Gastroesophageal sphincter (tissue), 4 donors: ENCODE measurements around the gene HEPACAM. TPM values are rescaled to one million over a fixed set of nuclear protein-coding genes. Genes with fewer than 3 reads are reported as not detected.
A peak's percentile ranks its signal among the peaks of the same experiment; 100 is the strongest.

Experiments used
- ATAC-seq: fragments of 150-250 bp; one replicate; pipeline ENCODE4 v1.9.1; 2016; ENCODE audit warnings: mild to moderate bottlenecking, moderate library complexity
- H3K27ac ChIP-seq, 4 donors: fragments of 200-600 bp; sonication (generic) in 3 of 4; 1 replicate in 3 of 4; 2 replicates in 1 of 4; pipeline ENCODE4 v1.5.1; 2016 to 2019
- H3K27me3 ChIP-seq: fragments of 200-600 bp; sonication (generic); one replicate; pipeline ENCODE4 v1.5.1; 2019
- H3K36me3 ChIP-seq, 2 donors: fragments of 200-600 bp; sonication (generic); one replicate each; pipeline ENCODE4 v1.5.1; 2019; ENCODE audit warnings: control low read depth in 1 of 2
- H3K4me1 ChIP-seq, 3 donors: fragments of 200-600 bp; sonication (generic); 1 replicate in 2 of 3; 2 replicates in 1 of 3; pipeline ENCODE4 v1.5.1; 2016 to 2019; ENCODE audit warnings: control low read depth in 2 of 3
- H3K4me3 ChIP-seq, 2 donors: fragments of 200-600 bp; sonication (generic); one replicate each; pipeline ENCODE4 v1.5.1; 2019; ENCODE audit warnings: mild to moderate bottlenecking in 1 of 2, moderate library complexity in 1 of 2
- H3K9me3 ChIP-seq, 3 donors: fragments of 200-600 bp; sonication (generic); one replicate each; pipeline ENCODE4 v1.5.1; 2017 to 2019; ENCODE audit warnings: control low read depth in 2 of 3
- EP300 ChIP-seq: sonication (generic); formaldehyde crosslinking; IDR thresholded peaks from one replicate; pipeline ENCODE4 v1.6.1; 2017; ENCODE audit warnings: antibody characterized with exemption, mild to moderate bottlenecking
- POLR2A ChIP-seq, 2 donors: fragments of 450-650 bp; IDR thresholded peaks; one replicate each; pipeline ENCODE4 v1.6.1; 2017; ENCODE audit warnings: antibody characterized with exemption in 2 of 2, mild to moderate bottlenecking in 2 of 2, moderate library complexity in 1 of 2
- POLR2AphosphoS5 ChIP-seq: sonication (generic); formaldehyde crosslinking; IDR thresholded peaks from one replicate; pipeline ENCODE4 v1.6.1; 2017; ENCODE audit warnings: antibody characterized with exemption
- WGBS, 2 donors: methylation state at CpG; one replicate each; pipeline ENCODE4 v1.1.5; 2018; ENCODE audit warnings: low coverage in 1 of 2; 5-methylcytosine and 5-hydroxymethylcytosine counted together
- total RNA-seq, 4 donors: library from RNA; depleted of rRNA; stranded (reverse); fragments of >200 nt; gene quantifications; one replicate each; pipeline ENCODE4 v1.1.0, GENCODE V29; 2016
- TF ChIP-seq, protein P1 (sequence below), 4 experiments: fragments of 200-600 bp in 2 of 4; fragments of 450-650 bp in 2 of 4; sonication (generic) in 1 of 4; IDR thresholded peaks; one replicate each; pipeline ENCODE4 v1.5.1; 2017 to 2019; ENCODE audit warnings: antibody characterized with exemption in 4 of 4, mild to moderate bottlenecking in 2 of 4, moderate library complexity in 2 of 4

Gene HEPACAM
- total RNA-seq, 4 donors from 2014 or later, result 0.31 to 2.1 (median 0.81) TPM; not detected in 1

DNA sequence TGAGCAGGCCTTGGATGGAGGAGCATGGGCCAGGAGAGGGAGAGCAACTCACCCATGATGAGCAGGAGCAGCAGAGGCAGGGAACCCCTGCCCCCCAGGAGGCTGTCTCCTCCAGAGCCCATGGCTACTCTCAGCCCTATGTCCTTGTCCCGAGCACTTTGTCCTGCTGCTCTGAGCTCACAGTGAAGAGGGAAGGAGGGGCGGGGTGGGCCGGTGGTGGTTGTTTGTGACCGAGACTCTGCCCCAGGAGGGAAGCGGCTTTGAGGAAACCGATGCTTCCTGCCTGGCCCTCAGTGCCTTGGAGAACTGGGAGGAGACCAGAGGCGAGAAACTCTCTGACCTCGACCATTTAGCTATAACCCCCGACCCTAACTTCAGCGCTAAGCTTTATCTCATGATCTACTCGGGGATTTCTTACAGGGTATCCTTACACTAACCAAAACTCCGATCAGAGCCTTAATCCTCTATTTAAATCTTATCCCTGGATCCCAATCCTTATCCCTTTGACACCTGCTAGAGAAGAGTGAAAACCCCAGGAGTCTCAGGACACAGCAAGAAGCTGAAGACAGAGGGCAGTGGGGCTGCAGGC, 38.1 kb downstream of the HEPACAM start, which contains the start of gene ROBO4:
Gene ROBO4 (minus strand): TSS at position 192 of the 589 bp plus-strand sequence. CDS start 70 bp downstream, at position 122.
- H3K27me3 ChIP-seq, result peaks cover 8% of the 10 kb centered on the region

DNA sequence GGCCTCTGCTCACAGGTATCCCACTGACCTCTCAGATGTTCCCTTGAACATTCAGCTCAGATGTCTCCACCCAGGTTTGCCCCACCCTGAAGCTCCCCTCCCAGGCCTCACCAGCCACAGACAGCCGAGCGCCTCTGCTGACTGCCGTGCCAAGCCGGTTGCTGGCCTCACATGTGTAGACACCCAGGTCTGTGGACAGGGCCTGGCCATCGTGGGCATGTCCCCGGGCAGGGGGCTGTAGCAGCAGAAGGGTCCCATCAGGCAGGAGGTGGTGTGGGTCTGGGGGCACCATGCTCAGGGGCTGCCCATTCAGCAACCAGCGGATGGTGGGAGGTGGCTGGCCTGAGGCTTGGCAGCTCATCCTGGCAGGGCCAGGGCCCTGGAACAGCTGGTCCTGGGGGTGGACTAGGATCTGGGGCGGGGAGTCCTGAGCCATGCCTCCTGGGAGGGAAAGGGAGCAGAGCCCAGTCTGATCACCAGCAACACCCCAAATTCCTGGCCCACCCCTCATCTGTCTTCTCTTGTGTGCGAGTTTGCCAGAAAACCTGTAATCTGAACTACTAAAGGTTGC, 38.9 kb downstream of the HEPACAM start:
- TF ChIP-seq EP300 (no peak), POLR2AphosphoS5 (no peak), POLR2A (IDR thresholded peaks at IDR 0.05) (no peak)
- TF ChIP-seq, protein P1, sequence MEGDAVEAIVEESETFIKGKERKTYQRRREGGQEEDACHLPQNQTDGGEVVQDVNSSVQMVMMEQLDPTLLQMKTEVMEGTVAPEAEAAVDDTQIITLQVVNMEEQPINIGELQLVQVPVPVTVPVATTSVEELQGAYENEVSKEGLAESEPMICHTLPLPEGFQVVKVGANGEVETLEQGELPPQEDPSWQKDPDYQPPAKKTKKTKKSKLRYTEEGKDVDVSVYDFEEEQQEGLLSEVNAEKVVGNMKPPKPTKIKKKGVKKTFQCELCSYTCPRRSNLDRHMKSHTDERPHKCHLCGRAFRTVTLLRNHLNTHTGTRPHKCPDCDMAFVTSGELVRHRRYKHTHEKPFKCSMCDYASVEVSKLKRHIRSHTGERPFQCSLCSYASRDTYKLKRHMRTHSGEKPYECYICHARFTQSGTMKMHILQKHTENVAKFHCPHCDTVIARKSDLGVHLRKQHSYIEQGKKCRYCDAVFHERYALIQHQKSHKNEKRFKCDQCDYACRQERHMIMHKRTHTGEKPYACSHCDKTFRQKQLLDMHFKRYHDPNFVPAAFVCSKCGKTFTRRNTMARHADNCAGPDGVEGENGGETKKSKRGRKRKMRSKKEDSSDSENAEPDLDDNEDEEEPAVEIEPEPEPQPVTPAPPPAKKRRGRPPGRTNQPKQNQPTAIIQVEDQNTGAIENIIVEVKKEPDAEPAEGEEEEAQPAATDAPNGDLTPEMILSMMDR (IDR thresholded peaks at IDR 0.05), result no peak
- 60 to 100% methylated on average over 1 of the region's 9 CpGs for WGBS, 2 donors
- Histone ChIP-seq H3K4me1 (peaks cover 0 to 62% (median 15%) of the 10 kb centered on the region in 3 donors), H3K36me3 (no peaks in the 10 kb centered on the region), H3K27ac (peak overlapping the region in 3 of 4 donors; percentile 66 to 80 (median 79)), H3K27me3 (peaks cover 8% of the 10 kb centered on the region), H3K9me3 (no peaks in the 10 kb centered on the region), H3K4me3 (peak overlapping the region in 1 of 2 donors; percentile 42)
- peak; percentile 63 for ATAC-seq

More for the DNA sequence above, 38.1 kb downstream of the HEPACAM start, which contains the start of gene ROBO4:
- Histone ChIP-seq H3K4me3 (peak within 1 kb of the TSS in 1 of 2 donors; percentile 42), H3K36me3 (no peaks in the 10 kb centered on the region), H3K4me1 (peaks cover 0 to 54% (median 15%) of the 10 kb centered on the region in 3 donors), H3K27ac (peak within 1 kb of the TSS; percentile 15 to 80 (median 72)), H3K9me3 (no peaks in the 10 kb centered on the region)
- ATAC-seq, result peak; percentile 18
- no peak for TF ChIP-seq POLR2AphosphoS5
- no peak for TF ChIP-seq EP300
- TF ChIP-seq POLR2A (IDR thresholded peaks at IDR 0.05), result no peak
- TF ChIP-seq, protein P1 (IDR thresholded peaks at IDR 0.05), result no peak
- 78 to 100% methylated on average over 1 to 4 of the region's 12 CpGs for WGBS, 2 donors

DNA sequence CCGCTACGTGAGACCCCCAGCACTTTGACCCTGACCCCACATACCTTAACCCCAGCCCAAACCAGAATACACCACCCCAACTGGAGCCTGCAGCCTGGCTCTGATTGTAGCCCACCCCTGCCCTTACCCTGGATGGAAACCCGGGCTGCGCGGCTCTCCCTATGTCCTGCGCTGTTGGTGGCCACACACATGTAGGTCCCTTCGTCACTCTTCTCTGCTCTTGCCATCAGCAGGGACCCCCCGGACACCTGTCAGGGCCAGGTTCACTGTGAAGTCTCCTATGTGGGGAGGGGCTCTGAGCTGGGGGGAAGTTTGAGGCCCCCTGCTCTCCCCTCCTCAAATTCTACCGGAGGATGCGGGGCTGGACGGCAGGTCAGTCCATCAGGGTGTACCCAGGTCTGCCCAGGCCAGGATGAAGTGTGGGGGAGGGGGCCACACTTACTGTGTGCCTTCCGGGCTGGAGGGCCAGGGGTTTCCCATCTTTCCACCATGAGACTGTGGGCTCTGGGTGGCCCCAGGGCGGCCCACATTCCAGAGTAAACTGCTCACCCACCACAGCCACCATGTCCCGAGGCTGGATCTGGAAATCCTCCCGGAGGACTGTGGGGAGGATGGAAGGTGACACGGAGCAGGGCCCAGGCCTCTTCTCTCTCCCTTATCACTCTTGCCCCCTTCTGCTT, 39.6 kb downstream of the HEPACAM start:
- TF ChIP-seq, protein P1 (IDR thresholded peaks at IDR 0.05), result no peak
- no peak for TF ChIP-seq EP300
- no peak for TF ChIP-seq POLR2AphosphoS5
- no peak for TF ChIP-seq POLR2A (IDR thresholded peaks at IDR 0.05)
- H3K4me3 ChIP-seq, result peak overlapping the region in 1 of 2 donors; percentile 42
- no peaks in the 10 kb centered on the region for H3K9me3 ChIP-seq
- WGBS, 2 donors, result 81 to 100% methylated on average over 3 to 6 of the region's 16 CpGs
- peaks cover 0 to 69% (median 19%) of the 10 kb centered on the region in 3 donors for H3K4me1 ChIP-seq
- no peak for ATAC-seq
- peaks cover 8% of the 10 kb centered on the region for H3K27me3 ChIP-seq
- no peaks in the 10 kb centered on the region for H3K36me3 ChIP-seq
- peak overlapping the region in 3 of 4 donors; percentile 66 to 80 (median 79) for H3K27ac ChIP-seq

DNA sequence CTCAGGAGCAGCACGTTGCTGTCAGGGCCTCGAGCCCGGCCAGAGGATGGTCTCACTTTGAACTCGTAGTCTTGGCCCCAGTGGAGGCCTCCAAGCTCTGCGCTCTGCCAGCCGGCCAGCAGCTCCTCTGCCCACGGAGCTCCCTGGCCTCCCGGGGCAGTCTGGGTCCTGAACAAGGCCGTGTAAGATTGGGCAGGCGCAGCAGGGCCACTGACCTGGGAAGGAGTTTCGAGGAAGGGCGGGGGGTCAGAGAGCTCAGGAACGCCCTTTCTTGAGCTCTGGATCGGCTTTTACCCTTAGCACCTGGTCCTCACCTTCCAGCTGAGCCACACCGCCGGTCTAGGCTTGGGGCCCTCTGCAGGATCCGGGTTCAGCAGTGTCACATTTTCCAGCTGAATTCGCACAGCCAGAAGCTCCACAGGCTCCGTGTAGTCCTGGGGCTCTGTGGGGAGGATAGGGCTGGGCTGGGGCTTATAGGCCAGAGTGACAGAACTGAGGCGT, 40.3 kb downstream of the HEPACAM start:
- no peaks in the 10 kb centered on the region for H3K36me3 ChIP-seq
- H3K9me3 ChIP-seq, result no peaks in the 10 kb centered on the region
- TF ChIP-seq POLR2AphosphoS5, result no peak
- TF ChIP-seq EP300, result no peak
- TF ChIP-seq, protein P1 (IDR thresholded peaks at IDR 0.05), result no peak
- TF ChIP-seq POLR2A (IDR thresholded peaks at IDR 0.05), result no peak
- peaks cover 6% of the 10 kb centered on the region for H3K27me3 ChIP-seq
- H3K4me3 ChIP-seq, result peak overlapping the region in 1 of 2 donors; percentile 42
- peaks cover 0 to 76% (median 24%) of the 10 kb centered on the region in 3 donors for H3K4me1 ChIP-seq
- peak overlapping the region in 3 of 4 donors; percentile 66 to 80 (median 79) for H3K27ac ChIP-seq
- no peak for ATAC-seq
- 68% methylated on average over 3 of the region's 20 CpGs; no CpG with 5 or more reads in 1 of the 2 donors for WGBS, 2 donors
